ENCODE results near the gene LY6G6C. TPM values are rescaled to one million over a fixed set of nuclear protein-coding genes. Genes with fewer than 3 reads are reported as not detected.

LY6G6C gene
- total and polyA plus RNA-seq, 2 of the 13 experiments (the other 11 are each of a cell fraction or from before 2014, with no cell fraction given): 0.15 TPM; not detected in 1

DNA sequence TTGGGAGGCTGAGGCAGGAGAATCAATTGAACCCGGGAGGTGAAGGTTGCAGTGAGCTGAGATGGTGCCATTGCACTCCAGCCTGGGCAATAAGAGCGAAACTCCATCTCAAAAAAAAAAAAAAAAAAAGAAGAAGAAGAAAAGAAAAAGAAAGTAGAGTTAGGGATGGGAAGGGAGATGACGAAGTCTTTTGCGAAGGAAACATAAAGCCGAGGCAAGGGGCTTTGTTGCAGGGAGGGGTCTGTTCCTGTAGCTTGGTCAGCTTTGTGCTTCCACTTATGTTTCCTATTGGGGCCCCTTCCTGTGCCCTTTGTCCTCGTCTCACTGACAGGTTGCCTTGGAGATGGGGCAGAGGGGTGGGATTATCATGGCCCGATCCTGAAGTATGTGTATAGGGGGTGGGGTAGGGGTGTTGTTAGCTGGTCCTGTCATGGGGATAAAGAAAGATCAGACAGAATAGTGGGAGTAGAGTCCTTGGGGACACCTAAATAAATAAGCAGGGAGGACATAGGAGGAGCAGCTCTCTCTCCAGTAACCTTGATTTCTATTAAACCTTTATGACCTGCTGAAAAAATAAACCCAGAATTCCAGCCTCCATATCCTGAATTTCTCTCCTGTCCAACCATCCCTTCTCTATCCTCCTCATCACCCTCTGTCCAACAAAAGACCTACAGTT, 15.9 kb upstream of the LY6G6C start (continued):
- TF ChIP-seq PITX1 (CRISPR knock-in tag; IDR thresholded peaks at IDR 0.05) (peak; percentile 99), FOXJ3 (CRISPR knock-in tag; IDR thresholded peaks at IDR 0.05; ENCODE audit: borderline replicate concordance) (peak; percentile 68), ZNF562 (CRISPR knock-in tag; IDR thresholded peaks at IDR 0.05; ENCODE audit: borderline replicate concordance) (no peak), KLF11 (CRISPR knock-in tag; IDR thresholded peaks at IDR 0.05) (no peak), BORCS8-MEF2B (CRISPR knock-in tag; IDR thresholded peaks at IDR 0.05) (0 out of 2 replicates have a peak, but pooled peaks have one; percentile 41), LCORL (IDR thresholded peaks at IDR 0.05) (no peak), LCORL (CRISPR knock-in tag; IDR thresholded peaks at IDR 0.05) (peak; percentile 71; the same call in 1 of the 2 replicates), HNF4A (CRISPR knock-in tag; IDR thresholded peaks at IDR 0.05) (peak; percentile 96), SIN3A (IDR thresholded peaks at IDR 0.05; ENCODE audit: borderline replicate concordance, low read depth, low read length) (peak; percentile 79), SOX5 (CRISPR knock-in tag; IDR thresholded peaks at IDR 0.05; ENCODE audit: borderline replicate concordance) (peak; percentile 73; the same call in 1 of the 2 replicates), MAZ (IDR thresholded peaks at IDR 0.05; ENCODE audit: borderline replicate concordance, low read depth, low read length) (peak; percentile 70), MAZ (CRISPR knock-in tag; IDR thresholded peaks at IDR 0.05; ENCODE audit: low read depth) (no peak), REL (CRISPR knock-in tag; conservative IDR thresholded peaks at IDR 0.05) (no peak; the same call in 1 of the 2 replicates), ZNF570 (CRISPR knock-in tag; IDR thresholded peaks at IDR 0.05; ENCODE audit: borderline replicate concordance) (no peak), EHMT2 (IDR thresholded peaks at IDR 0.05; ENCODE audit: borderline replicate concordance, low read depth, low read length) (no peak), EZH2 (conservative IDR thresholded peaks at IDR 0.05; ENCODE audit: low read depth, low read length) (no peak), ZNF256 (CRISPR knock-in tag; conservative IDR thresholded peaks at IDR 0.05) (no peak)
- TF ChIP-seq, protein P1, sequence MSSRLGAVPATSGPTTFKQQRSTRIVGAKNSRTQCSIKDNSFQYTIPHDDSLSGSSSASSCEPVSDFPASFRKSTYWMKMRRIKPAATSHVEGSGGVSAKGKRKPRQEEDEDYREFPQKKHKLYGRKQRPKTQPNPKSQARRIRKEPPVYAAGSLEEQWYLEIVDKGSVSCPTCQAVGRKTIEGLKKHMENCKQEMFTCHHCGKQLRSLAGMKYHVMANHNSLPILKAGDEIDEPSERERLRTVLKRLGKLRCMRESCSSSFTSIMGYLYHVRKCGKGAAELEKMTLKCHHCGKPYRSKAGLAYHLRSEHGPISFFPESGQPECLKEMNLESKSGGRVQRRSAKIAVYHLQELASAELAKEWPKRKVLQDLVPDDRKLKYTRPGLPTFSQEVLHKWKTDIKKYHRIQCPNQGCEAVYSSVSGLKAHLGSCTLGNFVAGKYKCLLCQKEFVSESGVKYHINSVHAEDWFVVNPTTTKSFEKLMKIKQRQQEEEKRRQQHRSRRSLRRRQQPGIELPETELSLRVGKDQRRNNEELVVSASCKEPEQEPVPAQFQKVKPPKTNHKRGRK (CRISPR knock-in tag; IDR thresholded peaks at IDR 0.05): no peak
- TF ChIP-seq, protein P2, sequence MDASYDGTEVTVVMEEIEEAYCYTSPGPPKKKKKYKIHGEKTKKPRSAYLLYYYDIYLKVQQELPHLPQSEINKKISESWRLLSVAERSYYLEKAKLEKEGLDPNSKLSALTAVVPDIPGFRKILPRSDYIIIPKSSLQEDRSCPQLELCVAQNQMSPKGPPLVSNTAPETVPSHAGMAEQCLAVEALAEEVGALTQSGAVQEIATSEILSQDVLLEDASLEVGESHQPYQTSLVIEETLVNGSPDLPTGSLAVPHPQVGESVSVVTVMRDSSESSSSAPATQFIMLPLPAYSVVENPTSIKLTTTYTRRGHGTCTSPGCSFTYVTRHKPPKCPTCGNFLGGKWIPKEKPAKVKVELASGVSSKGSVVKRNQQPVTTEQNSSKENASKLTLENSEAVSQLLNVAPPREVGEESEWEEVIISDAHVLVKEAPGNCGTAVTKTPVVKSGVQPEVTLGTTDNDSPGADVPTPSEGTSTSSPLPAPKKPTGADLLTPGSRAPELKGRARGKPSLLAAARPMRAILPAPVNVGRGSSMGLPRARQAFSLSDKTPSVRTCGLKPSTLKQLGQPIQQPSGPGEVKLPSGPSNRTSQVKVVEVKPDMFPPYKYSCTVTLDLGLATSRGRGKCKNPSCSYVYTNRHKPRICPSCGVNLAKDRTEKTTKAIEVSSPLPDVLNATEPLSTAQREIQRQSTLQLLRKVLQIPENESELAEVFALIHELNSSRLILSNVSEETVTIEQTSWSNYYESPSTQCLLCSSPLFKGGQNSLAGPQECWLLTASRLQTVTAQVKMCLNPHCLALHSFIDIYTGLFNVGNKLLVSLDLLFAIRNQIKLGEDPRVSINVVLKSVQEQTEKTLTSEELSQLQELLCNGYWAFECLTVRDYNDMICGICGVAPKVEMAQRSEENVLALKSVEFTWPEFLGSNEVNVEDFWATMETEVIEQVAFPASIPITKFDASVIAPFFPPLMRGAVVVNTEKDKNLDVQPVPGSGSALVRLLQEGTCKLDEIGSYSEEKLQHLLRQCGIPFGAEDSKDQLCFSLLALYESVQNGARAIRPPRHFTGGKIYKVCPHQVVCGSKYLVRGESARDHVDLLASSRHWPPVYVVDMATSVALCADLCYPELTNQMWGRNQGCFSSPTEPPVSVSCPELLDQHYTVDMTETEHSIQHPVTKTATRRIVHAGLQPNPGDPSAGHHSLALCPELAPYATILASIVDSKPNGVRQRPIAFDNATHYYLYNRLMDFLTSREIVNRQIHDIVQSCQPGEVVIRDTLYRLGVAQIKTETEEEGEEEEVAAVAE (CRISPR knock-in tag; IDR thresholded peaks at IDR 0.05; ENCODE audit: borderline replicate concordance): peak; percentile 59; the same call in 1 of the 2 replicates
- TF ChIP-seq, protein P3, sequence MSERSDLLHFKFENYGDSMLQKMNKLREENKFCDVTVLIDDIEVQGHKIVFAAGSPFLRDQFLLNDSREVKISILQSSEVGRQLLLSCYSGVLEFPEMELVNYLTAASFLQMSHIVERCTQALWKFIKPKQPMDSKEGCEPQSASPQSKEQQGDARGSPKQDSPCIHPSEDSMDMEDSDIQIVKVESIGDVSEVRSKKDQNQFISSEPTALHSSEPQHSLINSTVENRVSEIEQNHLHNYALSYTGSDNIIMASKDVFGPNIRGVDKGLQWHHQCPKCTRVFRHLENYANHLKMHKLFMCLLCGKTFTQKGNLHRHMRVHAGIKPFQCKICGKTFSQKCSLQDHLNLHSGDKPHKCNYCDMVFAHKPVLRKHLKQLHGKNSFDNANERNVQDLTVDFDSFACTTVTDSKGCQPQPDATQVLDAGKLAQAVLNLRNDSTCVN (CRISPR knock-in tag; IDR thresholded peaks at IDR 0.05; ENCODE audit: borderline replicate concordance): no peak
- TF ChIP-seq, protein P4, sequence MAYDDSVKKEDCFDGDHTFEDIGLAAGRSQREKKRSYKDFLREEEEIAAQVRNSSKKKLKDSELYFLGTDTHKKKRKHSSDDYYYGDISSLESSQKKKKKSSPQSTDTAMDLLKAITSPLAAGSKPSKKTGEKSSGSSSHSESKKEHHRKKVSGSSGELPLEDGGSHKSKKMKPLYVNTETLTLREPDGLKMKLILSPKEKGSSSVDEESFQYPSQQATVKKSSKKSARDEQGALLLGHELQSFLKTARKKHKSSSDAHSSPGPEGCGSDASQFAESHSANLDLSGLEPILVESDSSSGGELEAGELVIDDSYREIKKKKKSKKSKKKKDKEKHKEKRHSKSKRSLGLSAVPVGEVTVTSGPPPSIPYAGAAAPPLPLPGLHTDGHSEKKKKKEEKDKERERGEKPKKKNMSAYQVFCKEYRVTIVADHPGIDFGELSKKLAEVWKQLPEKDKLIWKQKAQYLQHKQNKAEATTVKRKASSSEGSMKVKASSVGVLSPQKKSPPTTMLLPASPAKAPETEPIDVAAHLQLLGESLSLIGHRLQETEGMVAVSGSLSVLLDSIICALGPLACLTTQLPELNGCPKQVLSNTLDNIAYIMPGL (CRISPR knock-in tag; IDR thresholded peaks at IDR 0.05; ENCODE audit: borderline replicate concordance in 1 of 2, low read depth in 1 of 2): peak in 1 of 2 experiments; percentile 11; a peak in 2 of 4 replicates

Measured in HepG2 (cell line).